Upper lobe of left lung (tissue), 6 donors: ENCODE measurements around the gene DAPK2. TPM values are rescaled to one million over a fixed set of nuclear protein-coding genes. Genes with fewer than 3 reads are reported as not detected.
A peak's percentile ranks its signal among the peaks of the same experiment; 100 is the strongest.

Experiments
- ATAC-seq, 2 donors: fragments of 200-7000 bp; cut with Tn5 transposase; one replicate each; pipeline ENCODE4 v1.9.1; 2022; ENCODE audit warnings: mild to moderate bottlenecking in 2 of 2, moderate library complexity in 2 of 2; ENCODE audit not compliant: low FRiP score in 2 of 2
- DNase-seq, 2 donors: peaks; one replicate each; pipeline ENCODE4 v3.0.0-alpha.2; 2019 to 2020
- H3K27ac ChIP-seq, 4 donors: fragments of 200-600 bp; sonication (generic); one replicate each; pipeline ENCODE4 v1.5.1; 2016 to 2019
- H3K27me3 ChIP-seq, 4 donors: fragments of 200-600 bp; sonication (generic); one replicate each; pipeline ENCODE4 v1.5.1; 2017 to 2019
- H3K36me3 ChIP-seq, 4 donors: fragments of 200-600 bp; sonication (generic); one replicate each; pipeline ENCODE4 v1.5.1; 2016 to 2019
- H3K4me1 ChIP-seq, 4 donors: fragments of 200-600 bp; sonication (generic); one replicate each; pipeline ENCODE4 v1.5.1; 2018 to 2019
- H3K4me3 ChIP-seq, 4 donors: fragments of 200-600 bp; sonication (generic); one replicate each; pipeline ENCODE4 v1.5.1; 2017 to 2019; ENCODE audit warnings: mild to moderate bottlenecking in 2 of 4, moderate library complexity in 1 of 4
- H3K9me3 ChIP-seq, 4 donors: fragments of 200-600 bp; sonication (generic); one replicate each; pipeline ENCODE4 v1.5.1; 2018 to 2019
- CTCF ChIP-seq, 6 experiments: fragments of 450-650 bp in 4 of 6; fragments of 200-600 bp in 2 of 6; sonication (generic) in 2 of 6; IDR thresholded peaks; one replicate each; pipeline ENCODE4 v1.5.1; 2016 to 2019; ENCODE audit warnings: antibody characterized with exemption in 6 of 6
- EP300 ChIP-seq, 4 donors: sonication (generic); formaldehyde crosslinking; IDR thresholded peaks; one replicate each; pipeline ENCODE4 v1.5.1; 2017; ENCODE audit warnings: antibody characterized with exemption in 4 of 4, control low read depth in 2 of 4
- POLR2A ChIP-seq, 4 donors: fragments of 450-650 bp; IDR thresholded peaks; one replicate each; pipeline ENCODE4 v1.5.1; 2016 to 2017; ENCODE audit warnings: antibody characterized with exemption in 4 of 4, mild to moderate bottlenecking in 2 of 4
- POLR2AphosphoS5 ChIP-seq, 2 donors: sonication (generic); formaldehyde crosslinking; IDR thresholded peaks; one replicate each; pipeline ENCODE4 v1.5.1; 2017; ENCODE audit warnings: antibody characterized with exemption in 2 of 2
- WGBS, 2 donors: methylation state at CpG; one replicate each; pipeline ENCODE4 v1.1.5; 2017 to 2018; 5-methylcytosine and 5-hydroxymethylcytosine counted together
- total RNA-seq, 6 donors: library from RNA; depleted of rRNA in 4 of 6; stranded (reverse); fragments of >200 nt in 4 of 6; gene quantifications; one replicate each; pipeline versions ENCODE4 v1.1.0 to v1.2.1, GENCODE V29; 2016 to 2021
- donor health status: DM: no; HTN: no; CAD: no; lungs with moderate emphysema.
- donor health status: DM: no; HTN: yes; CAD: no; lungs with severe emphysema.

Gene DAPK2
- total RNA-seq, 6 donors from 2014 or later = 58.3 to 270 (median 136) TPM

GRCh38 chr15:63908281-63908680 lies 138.0 kb downstream of the DAPK2 start:
- no peak overlapping the region for H3K27ac ChIP-seq
- DNase-seq (peak in 1 of 2 donors; percentile 40), ATAC-seq (no peak)
- H3K9me3 ChIP-seq = no peaks in the 10 kb centered on the region
- WGBS, 2 donors = 94% methylated on average over 5 to 7 of the region's 7 CpGs
- no peaks in the 10 kb centered on the region for H3K27me3 ChIP-seq
- H3K4me3 ChIP-seq = no peak overlapping the region
- H3K36me3 ChIP-seq = peaks cover 0 to 13% (median 2%) of the 10 kb centered on the region in 4 donors
- H3K4me1 ChIP-seq = peaks cover 5 to 26% (median 15%) of the 10 kb centered on the region in 4 donors
- no peak for TF ChIP-seq CTCF (IDR thresholded peaks at IDR 0.05)
- TF ChIP-seq POLR2A (IDR thresholded peaks at IDR 0.05) = no peak
- TF ChIP-seq POLR2AphosphoS5 (IDR thresholded peaks at IDR 0.05) = no peak
- no peak for TF ChIP-seq EP300 (IDR thresholded peaks at IDR 0.05)

- no peak overlapping the region for H3K27ac ChIP-seq
- H3K36me3 ChIP-seq = peaks cover 0 to 13% (median 2%) of the 10 kb centered on the region in 4 donors
- H3K4me1 ChIP-seq = peaks cover 5 to 26% (median 15%) of the 10 kb centered on the region in 4 donors
- no peak overlapping the region for H3K4me3 ChIP-seq
- TF ChIP-seq EP300 (IDR thresholded peaks at IDR 0.05) = no peak
- no peak for TF ChIP-seq POLR2A (IDR thresholded peaks at IDR 0.05)
- TF ChIP-seq CTCF (IDR thresholded peaks at IDR 0.05) = no peak
- TF ChIP-seq POLR2AphosphoS5 (IDR thresholded peaks at IDR 0.05) = no peak
- DNase-seq (no peak), ATAC-seq (no peak)
- no peaks in the 10 kb centered on the region for H3K9me3 ChIP-seq
- WGBS, 2 donors = 94 to 96% methylated on average over 7 to 8 of the region's 8 CpGs
- no peaks in the 10 kb centered on the region for H3K27me3 ChIP-seq
Measured at GRCh38 chr15:63907521-63907920, 138.8 kb downstream of the DAPK2 start.

GRCh38 chr15:63906266-63906584 lies 140.1 kb downstream of the DAPK2 start:
- no peak for TF ChIP-seq POLR2AphosphoS5 (IDR thresholded peaks at IDR 0.05)
- TF ChIP-seq POLR2A (IDR thresholded peaks at IDR 0.05) = no peak
- no peak for TF ChIP-seq EP300 (IDR thresholded peaks at IDR 0.05)
- TF ChIP-seq CTCF (IDR thresholded peaks at IDR 0.05) = no peak
- ATAC-seq = no peak
- Histone ChIP-seq H3K4me3 (no peak overlapping the region), H3K4me1 (peaks cover 11 to 26% (median 15%) of the 10 kb centered on the region in 4 donors), H3K36me3 (peaks cover 0 to 11% (median 2%) of the 10 kb centered on the region in 4 donors), H3K9me3 (no peaks in the 10 kb centered on the region), H3K27me3 (no peaks in the 10 kb centered on the region), H3K27ac (peak overlapping the region in 3 of 4 donors; percentile 5 to 49 (median 33))
- DNase-seq = no peak
- 96 to 98% methylated on average over 2 to 4 of the region's 4 CpGs for WGBS, 2 donors

DNA sequence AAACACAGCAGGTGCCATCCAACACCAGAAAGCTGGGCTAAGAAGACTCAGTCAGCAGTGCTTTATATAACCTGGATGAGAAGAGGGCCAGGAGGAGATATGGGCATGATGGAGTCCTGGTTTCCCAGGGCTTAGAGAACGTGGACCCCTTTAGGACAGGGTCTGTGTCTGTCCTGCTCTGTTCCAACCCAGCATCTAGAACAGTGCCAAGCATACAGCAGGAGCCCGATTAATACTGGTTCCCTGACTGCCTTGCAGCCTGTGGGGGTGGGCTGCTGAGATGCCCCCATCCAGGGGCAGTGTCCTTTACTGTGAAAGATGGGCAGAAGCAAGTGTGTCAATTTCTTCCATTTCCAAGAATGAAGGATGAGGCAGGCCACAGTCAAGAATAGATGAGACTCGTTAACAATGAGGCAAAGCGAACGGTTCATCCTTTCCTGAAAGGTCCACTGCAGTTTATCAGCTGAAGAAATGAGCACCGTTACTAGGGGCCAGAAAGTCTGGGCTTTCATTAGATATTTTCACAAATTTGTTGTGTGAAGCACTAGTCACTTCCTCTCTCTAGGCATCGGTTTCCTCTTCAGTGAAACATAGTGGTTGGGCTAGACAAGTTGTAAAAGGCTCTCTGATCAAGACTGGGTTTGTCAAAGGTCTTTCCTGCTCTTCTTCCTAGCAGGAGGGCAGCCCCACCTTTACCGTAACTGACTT lies 140.6 kb downstream of the DAPK2 start:
- 73 to 74% methylated on average over 8 of the region's 8 CpGs for WGBS, 2 donors
- H3K27me3 ChIP-seq = no peaks in the 10 kb centered on the region
- TF ChIP-seq POLR2AphosphoS5 (IDR thresholded peaks at IDR 0.05) (no peak), EP300 (IDR thresholded peaks at IDR 0.05) (no peak), POLR2A (IDR thresholded peaks at IDR 0.05) (no peak), CTCF (IDR thresholded peaks at IDR 0.05) (no peak)
- H3K36me3 ChIP-seq = peaks cover 0 to 11% (median under 1%) of the 10 kb centered on the region in 4 donors
- peak overlapping the region in 3 of 4 donors; percentile 5 to 49 (median 33) for H3K27ac ChIP-seq
- no peaks in the 10 kb centered on the region for H3K9me3 ChIP-seq
- H3K4me1 ChIP-seq = peaks cover 11 to 26% (median 15%) of the 10 kb centered on the region in 4 donors
- ATAC-seq (peak in 1 of 2 donors; percentile 31), DNase-seq (no peak)
- no peak overlapping the region for H3K4me3 ChIP-seq

GRCh38 chr15:63905131-63905530 lies 141.2 kb downstream of the DAPK2 start:
- Histone ChIP-seq H3K36me3 (peaks cover 0 to 11% (median 0%) of the 10 kb centered on the region in 4 donors), H3K27ac (peak overlapping the region in 2 of 4 donors; percentile 3 to 5), H3K4me3 (no peak overlapping the region), H3K4me1 (peaks cover 11 to 24% (median 15%) of the 10 kb centered on the region in 4 donors), H3K9me3 (no peaks in the 10 kb centered on the region), H3K27me3 (no peaks in the 10 kb centered on the region)
- DNase-seq = peak in 1 of 2 donors; percentile 49
- WGBS, 2 donors = 78 to 88% methylated on average over 1 to 7 of the region's 7 CpGs
- no peak for ATAC-seq
- no peak for TF ChIP-seq CTCF (IDR thresholded peaks at IDR 0.05)
- TF ChIP-seq POLR2AphosphoS5 (IDR thresholded peaks at IDR 0.05) = no peak
